A549 (cell line): ENCODE results near the gene EPB41L2. TPM values are rescaled to one million over a fixed set of nuclear protein-coding genes. Genes with fewer than 3 reads are reported as not detected.
A peak's percentile ranks its signal among the peaks of the same experiment; 100 is the strongest.

ENCODE experiments used
- ATAC-seq, 2 experiments: fragments of 200-7000 bp in 1 of 2; fragments of >200 bp in 1 of 2; cut with Nextera tagmentation in 1 of 2; cut with Tn5 transposase in 1 of 2; 3 replicates each; pipeline versions ENCODE4 v1.8.0 to v1.9.1; 2018 to 2020; ENCODE audit warnings: mild to moderate bottlenecking in 1 of 2, moderate library complexity in 1 of 2
- CTCF ChIA-PET: fragments of 300-600 bp; sonication (Branson Sonifier 250); formaldehyde crosslinking; extraction: SDS; loops from one replicate; lab custom pipeline; 2021; ENCODE audit warnings: antibody characterized with exemption, inconsistent platforms; lab: Yijun Ruan, JAX
- POLR2A ChIA-PET: fragments of 350-600 bp; formaldehyde crosslinking; extraction: SDS; loops from one replicate; lab custom pipeline; 2021; ENCODE audit warnings: antibody characterized with exemption, inconsistent platforms; lab: Yijun Ruan, JAX
- DNase-seq, 2 experiments: peaks; one replicate each; pipeline versions ENCODE4 v3.0.0 to v3.0.0-alpha.2; 2011 to 2016; ENCODE audit warnings: low read depth in 1 of 2, low spot score in 1 of 2
- FAIRE-seq: peaks from 2 replicates; lab custom pipeline; 2011; peaks lifted over from hg19 to GRCh38; lab: Jason Lieb, UNC
- H3K27ac ChIP-seq, 2 experiments: fragments of >200 bp; sonication (Bioruptor Twin); formaldehyde crosslinking; 3 replicates each; pipeline ENCODE4 v1.5.1; 2016 to 2017
- H3K4me1 ChIP-seq: fragments of >200 bp; sonication (Bioruptor Twin); formaldehyde crosslinking; 3 replicates; pipeline ENCODE4 v1.6.1; 2016
- H3K4me2 ChIP-seq: fragments of >200 bp; sonication (Bioruptor Twin); formaldehyde crosslinking; 3 replicates; pipeline ENCODE4 v1.6.1; 2016
- H3K4me3 ChIP-seq: fragments of >200 bp; sonication (Bioruptor Twin); formaldehyde crosslinking; 3 replicates; pipeline ENCODE4 v1.5.1; 2016
- H3K9me3 ChIP-seq: fragments of >200 bp; sonication (Bioruptor Twin); formaldehyde crosslinking; 3 replicates; pipeline ENCODE4 v1.6.1; 2016
- BHLHE40 ChIP-seq: IDR thresholded peaks from 2 replicates; pipeline ENCODE4 v1.6.1; 2012; ENCODE audit warnings: low read depth, low read length, inconsistent platforms
- CBX2 ChIP-seq: fragments of 200-600 bp; sonication (generic); IDR thresholded peaks from 2 replicates; pipeline ENCODE4 v1.6.1; 2016; ENCODE audit warnings: low read depth, mild to moderate bottlenecking, borderline replicate concordance
- CBX8 ChIP-seq: fragments of 200-600 bp; sonication (generic); IDR thresholded peaks from 2 replicates; pipeline ENCODE4 v1.6.1; 2016
- CEBPB ChIP-seq, 2 experiments: fragments of >200 bp in 1 of 2; sonication (Bioruptor Twin) in 1 of 2; formaldehyde crosslinking in 1 of 2; IDR thresholded peaks; 2 replicates each; pipeline ENCODE4 v1.6.1; 2012 to 2016
- CHD4 ChIP-seq: fragments of 200-600 bp; sonication (generic); IDR thresholded peaks from 2 replicates; pipeline ENCODE4 v1.6.1; 2016; ENCODE audit warnings: antibody characterized with exemption, mild to moderate bottlenecking, borderline replicate concordance
- EHF ChIP-seq: fragments of 250-450 bp; sonication (Bioruptor Pico); IDR thresholded peaks from 2 replicates; pipeline ENCODE4 v1.5.0; 2020; ENCODE audit warnings: mild to moderate bottlenecking
- ESRRA ChIP-seq: fragments of 150-350 bp; IDR thresholded peaks from 2 replicates; pipeline ENCODE4 v1.6.1; 2014; ENCODE audit warnings: mild to moderate bottlenecking, low read length, borderline replicate concordance
- FOSL2 ChIP-seq, 2 experiments: fragments of 450-650 bp in 1 of 2; fragments of >200 bp in 1 of 2; sonication (Bioruptor Twin) in 1 of 2; formaldehyde crosslinking; IDR thresholded peaks; 2 replicates each; pipeline versions ENCODE4 v1.5.0 to v1.6.1; 2016 to 2020; ENCODE audit warnings: mild to moderate bottlenecking in 1 of 2, moderate library complexity in 1 of 2
- GATA3 ChIP-seq: IDR thresholded peaks from 2 replicates; pipeline ENCODE4 v1.6.1; 2012; ENCODE audit warnings: borderline replicate concordance
- HDAC2 ChIP-seq: fragments of 200-600 bp; sonication (generic); IDR thresholded peaks from 2 replicates; pipeline ENCODE4 v1.6.1; 2016
- HOXA7 ChIP-seq: fragments of 250-450 bp; sonication (Bioruptor Pico); IDR thresholded peaks from 2 replicates; pipeline ENCODE4 v1.5.0; 2020; ENCODE audit warnings: mild to moderate bottlenecking, moderate library complexity
- JUNB ChIP-seq: fragments of >200 bp; sonication (Bioruptor Twin); formaldehyde crosslinking; IDR thresholded peaks from 2 replicates; pipeline ENCODE4 v1.6.1; 2016
- KDM5A ChIP-seq: fragments of 200-600 bp; sonication (generic); IDR thresholded peaks from 2 replicates; pipeline ENCODE4 v1.6.1; 2016; ENCODE audit warnings: antibody characterized with exemption, mild to moderate bottlenecking
- MAZ ChIP-seq: fragments of 150-350 bp; IDR thresholded peaks from 2 replicates; pipeline ENCODE4 v1.6.1; 2014; ENCODE audit warnings: antibody characterized with exemption, low read depth, low read length, borderline replicate concordance
- MYC ChIP-seq: IDR thresholded peaks from 2 replicates; pipeline ENCODE4 v1.6.1; 2012; ENCODE audit warnings: mild to moderate bottlenecking, inconsistent platforms, low read length, improper control_type of control experiment, borderline replicate concordance
- NFE2L2 ChIP-seq: fragments of 150-350 bp; conservative IDR thresholded peaks from 2 replicates; pipeline ENCODE4 v1.6.1; 2014; ENCODE audit warnings: low read length
- NPAS2 ChIP-seq: fragments of 250-450 bp; sonication (Bioruptor Pico); IDR thresholded peaks from 2 replicates; pipeline ENCODE4 v1.8.0; 2022; ENCODE audit warnings: mild to moderate bottlenecking, moderate library complexity, borderline replicate concordance
- NR3C1 ChIP-seq: fragments of >200 bp; sonication (Bioruptor Twin); formaldehyde crosslinking; IDR thresholded peaks from 3 replicates; pipeline ENCODE4 v1.6.1; 2017
- POLR2A ChIP-seq: IDR thresholded peaks from 2 replicates; pipeline ENCODE4 v1.6.1; 2012; ENCODE audit warnings: mild to moderate bottlenecking, low read length
- RFX5 ChIP-seq: fragments of 450-650 bp; IDR thresholded peaks from 2 replicates; pipeline ENCODE4 v1.7.1; 2014; ENCODE audit warnings: antibody characterized with exemption, mild to moderate bottlenecking, moderate library complexity
- TFCP2L1 ChIP-seq: fragments of 250-450 bp; sonication (Bioruptor Pico); IDR thresholded peaks from 2 replicates; pipeline ENCODE4 v1.5.0; 2021; ENCODE audit warnings: mild to moderate bottlenecking
- TP53 ChIP-seq: fragments of 250-450 bp; sonication (Bioruptor Pico); IDR thresholded peaks from 2 replicates; pipeline ENCODE4 v1.5.0; 2021; ENCODE audit warnings: mild to moderate bottlenecking, moderate library complexity
- ZFP36 ChIP-seq: fragments of 450-650 bp; IDR thresholded peaks from 2 replicates; pipeline ENCODE4 v1.6.1; 2014; ENCODE audit warnings: borderline replicate concordance; ENCODE audit not compliant: partially characterized antibody
- ZSCAN20 ChIP-seq: fragments of 250-450 bp; sonication (Bioruptor Pico); IDR thresholded peaks from 2 replicates; pipeline ENCODE4 v1.8.0; 2022; ENCODE audit warnings: mild to moderate bottlenecking, moderate library complexity
- WGBS: methylation state at CpG from one replicate; pipeline ENCODE4 v1.1.6; 2017; ENCODE audit errors: missing lambda C conversion rate; 5-methylcytosine and 5-hydroxymethylcytosine counted together
- polyA plus RNA-seq, 4 experiments: library from polyadenylated mRNA; depleted of rRNA in 3 of 4; stranded (reverse); fragments of >200 nt; fragmentation: RNase III in 1 of 4; extraction: RNeasy Plus Mini Kit Qiagen cat#74134 plus additional on column Dnase treatment in 1 of 4; gene quantifications; 2 replicates in 3 of 4; 3 replicates in 1 of 4; pipeline ENCODE4 v1.2.3, GENCODE V29; 2011 to 2017
- TF ChIP-seq, protein P1 (sequence below): fragments of >200 bp; sonication (Bioruptor Twin); formaldehyde crosslinking; IDR thresholded peaks from 3 replicates; pipeline ENCODE4 v1.5.1; 2016
- TF ChIP-seq, protein P2 (sequence below): fragments of 250-450 bp; sonication (Bioruptor Pico); IDR thresholded peaks from 2 replicates; pipeline ENCODE4 v1.5.0; 2020; ENCODE audit warnings: low read depth, mild to moderate bottlenecking, moderate library complexity
- TF ChIP-seq, protein P3 (sequence below): fragments of 150-350 bp; IDR thresholded peaks from 2 replicates; pipeline ENCODE4 v1.6.1; 2014; ENCODE audit warnings: low read depth, mild to moderate bottlenecking, low read length
- TF ChIP-seq, protein P4 (sequence below): IDR thresholded peaks from 2 replicates; pipeline ENCODE4 v1.6.1; 2012

EPB41L2 gene
- polyA plus RNA-seq, 2 of the 4 experiments (the other 2 are of a cell fraction): 42.9 to 50.3 TPM

DNA sequence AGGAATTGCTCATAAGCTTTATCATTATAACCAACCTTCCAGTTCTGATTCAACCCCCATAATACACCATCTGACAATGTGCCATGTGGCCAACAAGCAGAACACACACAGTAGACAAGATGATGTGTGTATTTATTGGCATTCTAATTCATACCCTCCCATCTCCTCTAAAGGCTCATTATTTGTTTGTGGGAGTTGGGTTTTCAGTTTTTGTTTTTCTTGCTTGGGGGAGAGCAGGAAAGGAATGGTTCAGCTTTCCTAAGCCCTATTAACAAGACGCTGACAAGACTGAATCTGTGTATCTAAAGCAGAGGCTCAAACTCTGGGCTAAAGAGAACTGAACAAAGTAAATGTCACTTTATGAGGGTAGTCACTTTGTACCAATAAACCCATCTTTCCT is 36.8 kb downstream of the EPB41L2 start:
- Histone ChIP-seq H3K4me1 (peaks cover 27% of the 10 kb centered on the region), H3K9me3 (no peaks in the 10 kb centered on the region), H3K4me3 (no peak overlapping the region), H3K27ac (no peak overlapping the region), H3K4me2 (no peak overlapping the region)
- POLR2A ChIA-PET: no interaction called here
- ATAC-seq (no peak), DNase-seq (no peak), FAIRE-seq (no peak)
- CTCF ChIA-PET: interaction anchor here (1.0 kb wide), 1 partner anchor 9 kb away, joined by 3 read pairs; no protein-coding TSS in a partner anchor
- 82% methylated on average over 1 of the region's 1 CpG for WGBS
- TF ChIP-seq ZSCAN20 (CRISPR knock-in tag): no peak
- TF ChIP-seq TP53 (CRISPR knock-in tag): no peak
- no peak for TF ChIP-seq FOSL2 (IDR thresholded peaks at IDR 0.05)
- no peak for TF ChIP-seq FOSL2 (CRISPR knock-in tag; IDR thresholded peaks at IDR 0.05)
- no peak for TF ChIP-seq MAZ
- no peak for TF ChIP-seq NR3C1
- no peak for TF ChIP-seq POLR2A
- TF ChIP-seq ESRRA: no peak
- TF ChIP-seq, protein P1, sequence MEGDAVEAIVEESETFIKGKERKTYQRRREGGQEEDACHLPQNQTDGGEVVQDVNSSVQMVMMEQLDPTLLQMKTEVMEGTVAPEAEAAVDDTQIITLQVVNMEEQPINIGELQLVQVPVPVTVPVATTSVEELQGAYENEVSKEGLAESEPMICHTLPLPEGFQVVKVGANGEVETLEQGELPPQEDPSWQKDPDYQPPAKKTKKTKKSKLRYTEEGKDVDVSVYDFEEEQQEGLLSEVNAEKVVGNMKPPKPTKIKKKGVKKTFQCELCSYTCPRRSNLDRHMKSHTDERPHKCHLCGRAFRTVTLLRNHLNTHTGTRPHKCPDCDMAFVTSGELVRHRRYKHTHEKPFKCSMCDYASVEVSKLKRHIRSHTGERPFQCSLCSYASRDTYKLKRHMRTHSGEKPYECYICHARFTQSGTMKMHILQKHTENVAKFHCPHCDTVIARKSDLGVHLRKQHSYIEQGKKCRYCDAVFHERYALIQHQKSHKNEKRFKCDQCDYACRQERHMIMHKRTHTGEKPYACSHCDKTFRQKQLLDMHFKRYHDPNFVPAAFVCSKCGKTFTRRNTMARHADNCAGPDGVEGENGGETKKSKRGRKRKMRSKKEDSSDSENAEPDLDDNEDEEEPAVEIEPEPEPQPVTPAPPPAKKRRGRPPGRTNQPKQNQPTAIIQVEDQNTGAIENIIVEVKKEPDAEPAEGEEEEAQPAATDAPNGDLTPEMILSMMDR: no peak
- no peak for TF ChIP-seq HDAC2
- TF ChIP-seq ZFP36: no peak
- no peak for TF ChIP-seq NPAS2
- no peak for TF ChIP-seq HOXA7
- no peak for TF ChIP-seq CEBPB (IDR thresholded peaks at IDR 0.05)
- no peak for TF ChIP-seq CBX2
- TF ChIP-seq BHLHE40: no peak
- no peak for TF ChIP-seq TFCP2L1 (CRISPR knock-in tag)
- TF ChIP-seq EHF: no peak
- TF ChIP-seq, protein P2, sequence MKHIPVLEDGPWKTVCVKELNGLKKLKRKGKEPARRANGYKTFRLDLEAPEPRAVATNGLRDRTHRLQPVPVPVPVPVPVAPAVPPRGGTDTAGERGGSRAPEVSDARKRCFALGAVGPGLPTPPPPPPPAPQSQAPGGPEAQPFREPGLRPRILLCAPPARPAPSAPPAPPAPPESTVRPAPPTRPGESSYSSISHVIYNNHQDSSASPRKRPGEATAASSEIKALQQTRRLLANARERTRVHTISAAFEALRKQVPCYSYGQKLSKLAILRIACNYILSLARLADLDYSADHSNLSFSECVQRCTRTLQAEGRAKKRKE (CRISPR knock-in tag): no peak
- TF ChIP-seq, protein P3, sequence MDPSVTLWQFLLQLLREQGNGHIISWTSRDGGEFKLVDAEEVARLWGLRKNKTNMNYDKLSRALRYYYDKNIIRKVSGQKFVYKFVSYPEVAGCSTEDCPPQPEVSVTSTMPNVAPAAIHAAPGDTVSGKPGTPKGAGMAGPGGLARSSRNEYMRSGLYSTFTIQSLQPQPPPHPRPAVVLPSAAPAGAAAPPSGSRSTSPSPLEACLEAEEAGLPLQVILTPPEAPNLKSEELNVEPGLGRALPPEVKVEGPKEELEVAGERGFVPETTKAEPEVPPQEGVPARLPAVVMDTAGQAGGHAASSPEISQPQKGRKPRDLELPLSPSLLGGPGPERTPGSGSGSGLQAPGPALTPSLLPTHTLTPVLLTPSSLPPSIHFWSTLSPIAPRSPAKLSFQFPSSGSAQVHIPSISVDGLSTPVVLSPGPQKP: no peak
- no peak for TF ChIP-seq KDM5A

DNA sequence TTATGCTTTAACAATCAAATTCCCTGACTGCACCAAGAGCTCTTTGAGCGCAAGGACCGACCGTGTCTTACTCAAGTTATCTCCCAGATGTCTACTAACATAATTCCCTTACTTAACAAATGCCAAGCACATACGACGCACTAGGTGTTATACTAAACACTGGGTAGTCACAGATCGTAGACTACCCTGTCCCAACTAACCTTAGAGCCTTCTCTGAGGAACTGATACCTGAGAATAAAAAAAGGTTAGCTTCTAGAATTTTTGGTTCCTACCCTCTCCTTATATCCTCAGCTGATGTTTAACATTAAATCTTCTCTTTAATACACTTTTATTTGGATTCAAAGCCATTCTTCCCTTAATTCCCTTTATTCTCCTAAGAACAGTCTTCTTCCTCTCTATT is 38.5 kb downstream of the EPB41L2 start:
- POLR2A ChIA-PET: no interaction called here
- Histone ChIP-seq H3K4me3 (no peak overlapping the region), H3K27ac (peak overlapping the region in 1 of 2 experiments; percentile 63; a peak in 1 of 6 replicates), H3K4me2 (peak overlapping the region; percentile 54; the same call in 2 of the 3 replicates), H3K9me3 (no peaks in the 10 kb centered on the region), H3K4me1 (peaks cover 16% of the 10 kb centered on the region)
- ATAC-seq (peak in 1 of 2 experiments; percentile 21; a peak in 1 of 6 replicates), FAIRE-seq (no peak), DNase-seq (no peak)
- TF ChIP-seq ZFP36 (no peak), NFE2L2 (no peak), RFX5 (no peak), TFCP2L1 (CRISPR knock-in tag) (no peak), GATA3 (no peak), CBX8 (no peak), ZSCAN20 (CRISPR knock-in tag) (no peak), CHD4 (no peak), ESRRA (no peak), JUNB (no peak), MYC (no peak)
- TF ChIP-seq, protein P4, sequence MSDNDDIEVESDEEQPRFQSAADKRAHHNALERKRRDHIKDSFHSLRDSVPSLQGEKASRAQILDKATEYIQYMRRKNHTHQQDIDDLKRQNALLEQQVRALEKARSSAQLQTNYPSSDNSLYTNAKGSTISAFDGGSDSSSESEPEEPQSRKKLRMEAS: no peak
- CTCF ChIA-PET: interaction anchor here (1.0 kb wide), 1 partner anchor 139 kb away, joined by 5 read pairs; no protein-coding TSS in a partner anchor
- WGBS: 97% methylated on average over 6 of the region's 6 CpGs
